IMR-90 (cell line): ENCODE results near the gene SEC22A. TPM values are rescaled to one million over a fixed set of nuclear protein-coding genes. Genes with fewer than 3 reads are reported as not detected.

Source experiments
- ATAC-seq: fragments of 200-7000 bp; cut with Tn5 transposase; 2 replicates; pipeline ENCODE4 v1.9.1; 2020; ENCODE audit warnings: low read depth, mild to moderate bottlenecking, moderate library complexity
- BruUV-seq: library from RNA; stranded (reverse); fragments of 400-500 nt; replicated peaks from 2 replicates; lab custom pipeline; 2021; lab: Mats Ljungman, UMichigan
- CTCF ChIA-PET: fragments of 300-600 bp; formaldehyde crosslinking; extraction: SDS; loops from one replicate; lab custom pipeline; 2021; ENCODE audit warnings: antibody characterized with exemption; lab: Yijun Ruan, JAX
- POLR2A ChIA-PET: fragments of 300-600 bp; sonication (Branson Sonifier 250); formaldehyde crosslinking; loops from one replicate; lab custom pipeline; 2022; ENCODE audit warnings: antibody characterized with exemption; ENCODE audit not compliant: unreplicated experiment; lab: Charles Lee
- DNase-seq: peaks from one replicate; pipeline ENCODE4 v3.0.0; 2013
- H2AFZ ChIP-seq: replicated peaks from 2 replicates; pipeline ENCODE3; 2013; ENCODE audit warnings: low read length, mild to moderate bottlenecking; ENCODE audit not compliant: poor library complexity
- H2AK5ac ChIP-seq: 2 replicates; pipeline ENCODE4 v1.6.1; 2013; ENCODE audit warnings: low read depth, low read length, inconsistent platforms
- H2AK9ac ChIP-seq: replicated peaks from 2 replicates; pipeline ENCODE3; 2013; ENCODE audit warnings: mild to moderate bottlenecking, low read depth, low read length, moderate library complexity; ENCODE audit not compliant: poor library complexity
- H2BK120ac ChIP-seq: 2 replicates; pipeline ENCODE4 v1.6.1; 2013; ENCODE audit warnings: low read depth, low read length, inconsistent platforms
- H2BK15ac ChIP-seq: 3 replicates; pipeline ENCODE4 v1.6.1; 2013; ENCODE audit warnings: low read depth, low read length, inconsistent platforms
- H2BK20ac ChIP-seq: 2 replicates; pipeline ENCODE4 v1.6.1; 2013; ENCODE audit warnings: low read depth, mild to moderate bottlenecking, inconsistent platforms, low read length, moderate library complexity
- H2BK5ac ChIP-seq: 2 replicates; pipeline ENCODE4 v1.6.1; 2013; ENCODE audit warnings: mild to moderate bottlenecking, low read depth, low read length, inconsistent platforms; ENCODE audit not compliant: poor library complexity, severe bottlenecking
- H3K14ac ChIP-seq: replicated peaks from 2 replicates; pipeline ENCODE4 v1.6.1; 2013; ENCODE audit warnings: low read depth, low read length, inconsistent platforms
- H3K18ac ChIP-seq: 2 replicates; pipeline ENCODE4 v1.6.1; 2013; ENCODE audit warnings: low read depth, low read length, control low read depth
- H3K23ac ChIP-seq: 2 replicates; pipeline ENCODE4 v1.6.1; 2013; ENCODE audit warnings: low read depth, low read length, inconsistent platforms
- H3K27ac ChIP-seq: 2 replicates; pipeline ENCODE4 v1.5.1; 2013; ENCODE audit warnings: mild to moderate bottlenecking, control low read depth, low read length; ENCODE audit not compliant: insufficient read depth
- H3K27me3 ChIP-seq: 2 replicates; pipeline ENCODE4 v1.6.1; 2013; ENCODE audit warnings: low read length; ENCODE audit not compliant: control insufficient read depth, insufficient read depth
- H3K36me3 ChIP-seq: 2 replicates; pipeline ENCODE4 v1.6.1; 2013; ENCODE audit warnings: low read length, mixed read lengths; ENCODE audit not compliant: control insufficient read depth, insufficient read depth
- H3K4ac ChIP-seq: 2 replicates; pipeline ENCODE4 v1.6.1; 2013; ENCODE audit warnings: low read depth, low read length, inconsistent platforms
- H3K4me1 ChIP-seq: 2 replicates; pipeline ENCODE4 v1.6.1; 2013; ENCODE audit warnings: low read length, mixed read lengths; ENCODE audit not compliant: control insufficient read depth, insufficient read depth
- H3K4me2 ChIP-seq: 2 replicates; pipeline ENCODE4 v1.6.1; 2013; ENCODE audit warnings: low read depth, mild to moderate bottlenecking, control low read depth, low read length, moderate library complexity
- H3K4me3 ChIP-seq: 2 replicates; pipeline ENCODE4 v1.5.1; 2013; ENCODE audit warnings: low read depth, mild to moderate bottlenecking, control low read depth, low read length, moderate library complexity; ENCODE audit not compliant: insufficient read depth
- H3K56ac ChIP-seq: 2 replicates; pipeline ENCODE4 v1.6.1; 2013; ENCODE audit warnings: low read length, inconsistent platforms; ENCODE audit not compliant: insufficient read depth; ENCODE audit errors: extremely low read depth
- H3K79me1 ChIP-seq, 2 experiments: 2 replicates each; pipeline ENCODE4 v1.6.1; 2013; ENCODE audit warnings: low read length in 2 of 2, inconsistent platforms in 1 of 2, low read depth in 1 of 2
- H3K9ac ChIP-seq: 2 replicates; pipeline ENCODE4 v1.6.1; 2013; ENCODE audit warnings: low read depth, low read length, control low read depth
- H3K9me1 ChIP-seq: 2 replicates; pipeline ENCODE4 v1.6.1; 2013; ENCODE audit warnings: low read length, inconsistent platforms; ENCODE audit not compliant: insufficient read depth
- H3K9me3 ChIP-seq: 2 replicates; pipeline ENCODE4 v1.6.1; 2013; ENCODE audit warnings: low read length; ENCODE audit not compliant: control insufficient read depth, insufficient read depth
- H4K20me1 ChIP-seq: 2 replicates; pipeline ENCODE4 v1.6.1; 2013; ENCODE audit warnings: low read length, inconsistent platforms; ENCODE audit not compliant: insufficient read depth
- H4K5ac ChIP-seq: 2 replicates; pipeline ENCODE4 v1.6.1; 2013; ENCODE audit warnings: mild to moderate bottlenecking, low read depth, low read length, control low read depth
- H4K8ac ChIP-seq, 2 experiments: 2 replicates each; pipeline ENCODE4 v1.6.1; 2013; ENCODE audit warnings: low read depth in 2 of 2, low read length in 2 of 2, control low read depth in 1 of 2, inconsistent platforms in 1 of 2
- H4K91ac ChIP-seq: 2 replicates; pipeline ENCODE4 v1.6.1; 2013; ENCODE audit warnings: low read depth, low read length, inconsistent platforms; ENCODE audit not compliant: insufficient read depth
- FOS ChIP-seq: fragments of 150-350 bp; IDR thresholded peaks from 2 replicates; pipeline ENCODE4 v1.6.1; 2016; ENCODE audit warnings: low read depth, low read length
- WGBS, 2 experiments: methylation state at CpG; one replicate each; pipeline versions ENCODE4 v1.1.5 to v1.1.7; 2013; ENCODE audit warnings: missing lambda C conversion rate in 2 of 2; ENCODE audit not compliant: insufficient read length in 1 of 2; ENCODE audit errors: extremely low coverage in 2 of 2; 5-methylcytosine and 5-hydroxymethylcytosine counted together
- dilution Hi-C: fragments of 300-500 bp; cut with HindIII; formaldehyde crosslinking; loops from one replicate; pipeline ENCODE4 v1.14.3; 2018; ENCODE audit warnings: low sequenced_read_pairs; ENCODE audit not compliant: unreplicated experiment
- in situ Hi-C: fragments of 300-500 bp; cut with MboI; formaldehyde crosslinking; loops from 3 replicates; pipeline ENCODE4 v1.14.3; 2019; ENCODE audit warnings: low sequenced_read_pairs, inconsistent platforms, mixed read lengths
- intact Hi-C: fragments of 100-400 bp; cut with micrococcal nuclease; formaldehyde crosslinking; loops from 2 replicates; pipeline ENCODE4 v1.10.0; 2022
- polyA plus RNA-seq, 3 experiments: library from polyadenylated mRNA; depleted of rRNA; stranded (reverse); fragments of >200 nt; gene quantifications; 2 replicates each; pipeline ENCODE4 v1.2.3, GENCODE V29; 2012; ENCODE audit warnings: low replicate concordance in 1 of 3
- total RNA-seq: library from RNA; depleted of rRNA; stranded (reverse); fragments of >200 nt; gene quantifications from 2 replicates; pipeline ENCODE4 v1.2.3, GENCODE V29; 2012

The SEC22A gene
- total and polyA plus RNA-seq, 2 of the 4 experiments (the other 2 are of a cell fraction) = 17.5 to 36.0 TPM

DNA sequence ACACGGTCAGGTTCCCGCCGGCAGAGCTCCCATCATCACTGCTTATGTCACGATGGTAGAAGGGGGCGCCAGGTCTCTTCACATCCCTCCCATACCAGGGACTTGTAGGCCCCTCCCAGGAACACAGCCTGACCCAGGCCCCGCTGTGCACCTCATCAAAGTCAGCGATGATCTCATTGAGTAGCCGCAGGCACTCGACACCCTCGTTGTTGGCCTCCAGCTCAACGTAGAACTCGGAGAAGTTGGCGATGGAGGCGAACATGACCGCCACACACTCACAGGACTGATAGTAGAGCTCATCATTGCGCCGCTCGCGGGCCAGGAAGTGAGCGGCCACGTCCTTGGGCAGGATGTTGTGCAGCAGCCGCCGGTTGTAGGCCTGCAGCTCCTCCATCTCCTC, 89.2 kb downstream of the SEC22A start:
- WGBS, 2 experiments = 88% methylated on average over 19 of the region's 23 CpGs; no CpG with 5 or more reads in 1 of the 2 experiments
- POLR2A ChIA-PET = no interaction called here
- Histone ChIP-seq H3K27ac (no peak overlapping the region), H2BK120ac (no peak overlapping the region), H2BK5ac (no peak overlapping the region), H3K4me1 (no peaks in the 10 kb centered on the region), H4K20me1 (no peaks in the 10 kb centered on the region), H3K4ac (no peak overlapping the region), H4K5ac (no peak overlapping the region), H4K91ac (no peak overlapping the region), H2AFZ (no peak overlapping the region), H3K18ac (no peak overlapping the region), H4K8ac (no peak overlapping the region), H3K9ac (no peak overlapping the region), H3K4me2 (no peak overlapping the region), H3K14ac (no peak overlapping the region), H3K56ac (no peak overlapping the region), H3K27me3 (peaks cover 35% of the 10 kb centered on the region), H3K9me3 (no peaks in the 10 kb centered on the region), H2AK5ac (no peak overlapping the region), H3K36me3 (no peaks in the 10 kb centered on the region), H3K23ac (no peak overlapping the region), H3K4me3 (no peak overlapping the region), H2BK20ac (no peak overlapping the region), H2BK15ac (no peak overlapping the region), H3K9me1 (no peaks in the 10 kb centered on the region), H3K79me1 (no peaks in the 10 kb centered on the region), H2AK9ac (no peak overlapping the region)
- dilution Hi-C loops (no loop called here), in situ Hi-C loops (no loop called here), intact Hi-C loops (no loop called here)
- TF ChIP-seq FOS = no peak
- CTCF ChIA-PET = interaction anchor here (0.7 kb wide), 1 partner anchor 10 kb away, joined by 3 read pairs; no protein-coding TSS in a partner anchor
- DNase-seq (no peak), ATAC-seq (no peak)
- no TSS peak for BruUV-seq
